ENCODE measurements around the gene CTAGE6. TPM values are rescaled to one million over a fixed set of nuclear protein-coding genes. Genes with fewer than 3 reads are reported as not detected.
"Not testable (repeated sequence)": the region's sequence is repeated elsewhere in the genome, so short reads cannot be mapped to it uniquely, and the experiment has no call there.

The CTAGE6 gene
- total and polyA plus RNA-seq, 9 of the 15 experiments (the other 6 are each of a cell fraction or from before 2014, with no cell fraction given): 0.04 to 0.21 (median 0.11) TPM; not detected in 5

DNA sequence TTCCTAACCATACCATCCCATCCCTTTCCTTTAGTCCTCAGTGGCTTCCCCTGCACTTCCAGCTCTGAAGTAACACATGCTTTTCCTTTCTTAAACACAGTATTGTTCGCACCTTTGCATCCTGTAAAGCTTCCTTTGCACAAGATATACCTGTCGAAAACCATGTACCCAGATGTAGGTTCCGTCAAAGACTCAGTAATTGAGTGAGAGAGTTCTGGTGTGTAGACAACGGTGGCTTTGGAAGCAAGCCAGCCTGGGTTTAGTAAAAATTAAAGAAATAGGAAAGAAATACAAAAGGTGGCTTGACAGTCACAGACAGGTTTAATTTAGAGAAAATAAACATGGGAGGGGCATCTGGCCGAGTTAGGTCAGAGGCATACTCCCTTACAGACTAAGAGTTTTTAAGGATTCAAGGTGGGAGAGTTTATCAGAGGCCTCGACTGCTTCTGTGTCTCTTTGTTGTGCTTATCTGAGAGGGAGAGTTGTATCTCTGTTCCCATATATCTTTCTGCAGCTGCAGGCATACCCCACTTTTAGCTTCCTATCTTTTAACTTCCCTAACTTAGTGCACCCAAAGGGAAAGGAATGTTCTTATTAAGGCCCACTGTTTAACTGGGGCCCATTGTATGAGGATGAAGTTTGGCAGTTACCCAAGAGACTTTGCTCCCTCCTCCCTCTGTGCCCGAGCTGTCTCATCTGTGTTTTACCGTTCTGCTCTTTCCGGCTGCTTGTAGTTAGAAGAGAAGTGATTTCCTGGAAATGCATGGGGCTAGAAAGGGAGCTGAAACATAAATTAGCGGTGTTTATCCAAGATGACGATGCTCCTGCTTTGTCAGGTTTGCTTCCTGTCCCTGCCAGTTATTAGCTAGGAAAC is 42.7 kb downstream of the CTAGE6 start:
- CTCF ChIA-PET (ENCODE audit: low intra/inter-chr PET ratio); FAIRE-seq: not testable (repeated sequence)

GRCh38 chr7:143712381-143712780 is 45.1 kb downstream of the CTAGE6 start:
- H3K27me3 ChIP-seq (ENCODE audit: control insufficient read depth in 2 of 2, insufficient read depth in 2 of 2, low read length in 2 of 2); H3K9me1 ChIP-seq (ENCODE audit: control insufficient read depth, insufficient read depth, low read length); BruUV-seq (replicated peaks); H3K4me3 ChIP-seq; DNase-seq (ENCODE audit: extremely low read depth in 1 of 4, low spot score in 3 of 4); H3K36me3 ChIP-seq (ENCODE audit: control insufficient read depth, insufficient read depth, low read length); FAIRE-seq; H4K20me1 ChIP-seq (replicated peaks; ENCODE audit: control insufficient read depth, insufficient read depth, low read length); in situ Hi-C loops (cut with MboI); H3K4me2 ChIP-seq (ENCODE audit: insufficient read depth, low read length); POLR2A ChIA-PET; CTCF ChIA-PET (ENCODE audit: low intra/inter-chr PET ratio); ATAC-seq; H2AFZ ChIP-seq (ENCODE audit: low read depth, low read length); intact Hi-C loops (cut with micrococcal nuclease); H3K4me1 ChIP-seq (replicated peaks in 1 of 2; ENCODE audit: control insufficient read depth in 2 of 2, insufficient read depth in 2 of 2, low read length in 2 of 2); H3K9me3 ChIP-seq (replicated peaks; ENCODE audit: control insufficient read depth, insufficient read depth, low read depth, low read length); H3K9ac ChIP-seq (ENCODE audit: insufficient read depth in 1 of 2, low read depth in 2 of 2, low read length in 2 of 2); H3K27ac ChIP-seq (ENCODE audit: extremely low read depth, low read depth, low read length); H3K79me2 ChIP-seq (ENCODE audit: control insufficient read depth, insufficient read depth, low read length): not testable (repeated sequence)
- WGBS (ENCODE audit: insufficient coverage, low coverage, missing lambda C conversion rate): 100% methylated on average over 1 of the region's 5 CpGs

More for the DNA sequence above, 42.7 kb downstream of the CTAGE6 start:
- H3K4me3 ChIP-seq; H3K79me2 ChIP-seq (ENCODE audit: control insufficient read depth, insufficient read depth, low read length); POLR2A ChIA-PET; H3K27me3 ChIP-seq (ENCODE audit: control insufficient read depth in 2 of 2, insufficient read depth in 2 of 2, low read length in 2 of 2); H3K9ac ChIP-seq (ENCODE audit: insufficient read depth in 1 of 2, low read depth in 2 of 2, low read length in 2 of 2); H3K4me2 ChIP-seq (ENCODE audit: insufficient read depth, low read length); H4K20me1 ChIP-seq (replicated peaks; ENCODE audit: control insufficient read depth, insufficient read depth, low read length); H3K9me1 ChIP-seq (ENCODE audit: control insufficient read depth, insufficient read depth, low read length); H3K27ac ChIP-seq (ENCODE audit: extremely low read depth, low read depth, low read length); in situ Hi-C loops (cut with MboI); H2AFZ ChIP-seq (ENCODE audit: low read depth, low read length); BruUV-seq (replicated peaks); H3K36me3 ChIP-seq (ENCODE audit: control insufficient read depth, insufficient read depth, low read length); H3K9me3 ChIP-seq (replicated peaks; ENCODE audit: control insufficient read depth, insufficient read depth, low read depth, low read length); intact Hi-C loops (cut with micrococcal nuclease); DNase-seq (ENCODE audit: extremely low read depth in 1 of 4, low spot score in 3 of 4); H3K4me1 ChIP-seq (replicated peaks in 1 of 2; ENCODE audit: control insufficient read depth in 2 of 2, insufficient read depth in 2 of 2, low read length in 2 of 2): not testable (repeated sequence)
- no CpG with 5 or more reads among the region's 11 CpGs for WGBS (ENCODE audit: insufficient coverage, low coverage, missing lambda C conversion rate)
- peak; percentile 84 for ATAC-seq

DNA sequence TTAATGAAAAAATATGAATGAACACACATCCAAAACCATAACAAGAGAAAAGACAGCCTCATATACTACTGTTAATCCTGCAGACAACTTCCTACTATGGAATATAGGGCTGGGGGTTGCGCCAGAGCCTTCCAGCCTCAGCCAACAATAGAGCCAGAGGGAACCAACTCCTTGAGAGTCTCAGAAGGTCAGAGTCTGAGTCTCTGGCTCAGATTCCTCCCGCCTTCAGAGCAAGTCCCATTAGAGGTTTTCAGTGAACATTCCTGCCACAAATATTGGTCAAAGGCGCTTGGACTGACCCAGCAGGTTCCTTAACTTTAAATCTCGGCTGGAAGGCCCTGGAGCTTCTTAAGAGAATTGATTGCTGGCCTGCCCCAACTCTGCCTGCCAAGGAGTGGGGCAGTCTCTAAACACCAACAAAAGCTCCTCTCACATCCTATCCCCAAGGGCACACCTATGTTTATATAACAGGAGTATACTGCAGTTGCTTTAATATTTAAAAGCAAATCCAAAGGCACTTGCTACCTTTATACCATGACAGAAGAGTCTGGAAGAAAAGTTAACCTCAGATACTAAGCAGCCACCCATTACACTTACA is 45.7 kb downstream of the CTAGE6 start:
- H3K9ac ChIP-seq (ENCODE audit: insufficient read depth in 1 of 2, low read depth in 2 of 2, low read length in 2 of 2); H3K9me1 ChIP-seq (ENCODE audit: control insufficient read depth, insufficient read depth, low read length); H3K27ac ChIP-seq (ENCODE audit: extremely low read depth, low read depth, low read length); POLR2A ChIA-PET; H3K27me3 ChIP-seq (ENCODE audit: control insufficient read depth in 2 of 2, insufficient read depth in 2 of 2, low read length in 2 of 2); H4K20me1 ChIP-seq (replicated peaks; ENCODE audit: control insufficient read depth, insufficient read depth, low read length); H3K79me2 ChIP-seq (ENCODE audit: control insufficient read depth, insufficient read depth, low read length); H3K36me3 ChIP-seq (ENCODE audit: control insufficient read depth, insufficient read depth, low read length); CTCF ChIA-PET (ENCODE audit: low intra/inter-chr PET ratio); FAIRE-seq; intact Hi-C loops (cut with micrococcal nuclease); DNase-seq (ENCODE audit: extremely low read depth in 1 of 4, low spot score in 3 of 4); H3K4me2 ChIP-seq (ENCODE audit: insufficient read depth, low read length); BruUV-seq (replicated peaks); H2AFZ ChIP-seq (ENCODE audit: low read depth, low read length); H3K4me1 ChIP-seq (replicated peaks in 1 of 2; ENCODE audit: control insufficient read depth in 2 of 2, insufficient read depth in 2 of 2, low read length in 2 of 2); in situ Hi-C loops (cut with MboI); H3K4me3 ChIP-seq; H3K9me3 ChIP-seq (replicated peaks; ENCODE audit: control insufficient read depth, insufficient read depth, low read depth, low read length): not testable (repeated sequence)
- peak; percentile 16; the same call in 2 of the 3 replicates for ATAC-seq
- no CpG with 5 or more reads among the region's 4 CpGs for WGBS (ENCODE audit: insufficient coverage, low coverage, missing lambda C conversion rate)

All from K562 (cell line).